Glomerular visceral epithelial cell (primary cell): ENCODE results near the gene KIAA0930.

ENCODE experiments used
- DNase-seq: peaks from one replicate; pipeline ENCODE4 v3.0.0-alpha.2; 2016; ENCODE audit errors: extremely low spot score

KIAA0930 gene

GRCh38 chr22:45237065-45237990, 3.4 kb downstream of the KIAA0930 start:
- no peak for DNase-seq

GRCh38 chr22:45235851-45236342, 4.8 kb downstream of the KIAA0930 start:
- DNase-seq: no peak

- no peak for DNase-seq
These were observed 5.5 kb downstream of the KIAA0930 start for GRCh38 chr22:45235101-45235777.

GRCh38 chr22:45233827-45234226, 6.9 kb downstream of the KIAA0930 start:
- DNase-seq: no peak

- DNase-seq: no peak
These were observed 7.3 kb downstream of the KIAA0930 start for GRCh38 chr22:45233386-45233785.

GRCh38 chr22:45231293-45231692, 9.4 kb downstream of the KIAA0930 start:
- no peak for DNase-seq

- no peak for DNase-seq
These were observed 10.5 kb downstream of the KIAA0930 start for GRCh38 chr22:45230026-45230721.

GRCh38 chr22:45229181-45229580, 11.5 kb downstream of the KIAA0930 start:
- DNase-seq: no peak

- no peak for DNase-seq
These were observed 12.3 kb downstream of the KIAA0930 start for GRCh38 chr22:45228401-45228754.

GRCh38 chr22:45227645-45228400, 12.9 kb downstream of the KIAA0930 start:
- no peak for DNase-seq

GRCh38 chr22:45226503-45227186, 14.0 kb downstream of the KIAA0930 start:
- DNase-seq: peak; percentile 33

GRCh38 chr22:45225732-45226502, 14.8 kb downstream of the KIAA0930 start:
- DNase-seq: no peak

- DNase-seq: no peak
These were observed 15.5 kb downstream of the KIAA0930 start for GRCh38 chr22:45224988-45225731.

GRCh38 chr22:45224331-45224730, 16.4 kb downstream of the KIAA0930 start:
- DNase-seq: no peak

GRCh38 chr22:45223304-45224117, 17.2 kb downstream of the KIAA0930 start:
- DNase-seq: no peak

GRCh38 chr22:45221201-45221600, 19.5 kb downstream of the KIAA0930 start:
- DNase-seq: no peak

GRCh38 chr22:45218976-45219375, 21.7 kb downstream of the KIAA0930 start:
- no peak for DNase-seq

- no peak for DNase-seq
These were observed 22.9 kb downstream of the KIAA0930 start for GRCh38 chr22:45217806-45218205.

- no peak for DNase-seq
These were observed 23.3 kb downstream of the KIAA0930 start for GRCh38 chr22:45217345-45217744.
